ENCODE results near the gene VWA2. TPM values are rescaled to one million over a fixed set of nuclear protein-coding genes. Genes with fewer than 3 reads are reported as not detected.

VWA2 gene
- total and polyA plus RNA-seq, 12 donors = 0.01 to 0.09 TPM; not detected in 10

DNA sequence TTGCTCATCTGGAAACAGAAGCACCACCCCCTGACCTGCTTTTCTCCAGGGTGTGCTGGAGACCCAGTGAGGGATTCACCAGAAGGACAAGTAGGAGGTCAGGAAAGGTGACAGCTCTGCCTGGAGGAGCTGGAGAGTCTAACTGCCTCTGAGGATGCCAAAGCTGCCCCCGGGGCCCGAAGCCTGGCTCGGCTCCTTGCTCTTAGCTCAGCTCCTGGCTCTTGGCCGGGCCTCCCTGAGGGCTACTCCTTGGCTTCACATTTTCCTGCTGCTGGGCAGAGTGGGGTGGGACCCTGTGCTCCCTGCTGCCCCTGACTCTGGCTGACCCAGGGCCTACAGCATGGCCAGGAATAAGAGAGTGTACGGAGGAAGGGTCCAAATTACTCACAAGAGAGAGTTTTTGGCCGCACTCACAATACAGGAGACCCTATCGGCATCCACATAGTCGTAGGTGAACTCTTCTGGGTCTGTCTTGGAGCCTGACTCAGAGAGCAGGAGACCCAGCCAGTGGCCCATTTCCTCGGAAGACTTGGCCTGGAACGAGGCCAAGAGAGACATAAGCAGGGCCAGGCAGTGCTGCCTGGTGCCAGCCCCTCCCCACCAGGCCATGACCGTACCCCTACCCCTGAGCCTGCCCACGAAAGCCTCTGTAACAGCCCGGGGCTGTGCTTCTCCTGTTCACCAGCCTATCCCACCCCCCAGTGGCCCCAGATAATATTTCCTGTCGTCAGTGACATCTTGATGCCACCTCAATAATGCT, 63.1 kb downstream of the VWA2 start:
- Histone ChIP-seq H3K4me3 (no peak overlapping the region), H3K27ac (peak overlapping the region in 1 of 10 donors; percentile 44), H3K36me3 (peaks cover 0 to 42% (median 0%) of the 10 kb centered on the region in 9 donors), H3K9me3 (no peaks in the 10 kb centered on the region), H3K27me3 (no peaks in the 10 kb centered on the region), H3K4me1 (peaks cover 5 to 26% (median 17%) of the 10 kb centered on the region in 9 donors)
- peak in 1 of 2 donors; percentile 34 for DNase-seq
- TF ChIP-seq, protein P1, sequence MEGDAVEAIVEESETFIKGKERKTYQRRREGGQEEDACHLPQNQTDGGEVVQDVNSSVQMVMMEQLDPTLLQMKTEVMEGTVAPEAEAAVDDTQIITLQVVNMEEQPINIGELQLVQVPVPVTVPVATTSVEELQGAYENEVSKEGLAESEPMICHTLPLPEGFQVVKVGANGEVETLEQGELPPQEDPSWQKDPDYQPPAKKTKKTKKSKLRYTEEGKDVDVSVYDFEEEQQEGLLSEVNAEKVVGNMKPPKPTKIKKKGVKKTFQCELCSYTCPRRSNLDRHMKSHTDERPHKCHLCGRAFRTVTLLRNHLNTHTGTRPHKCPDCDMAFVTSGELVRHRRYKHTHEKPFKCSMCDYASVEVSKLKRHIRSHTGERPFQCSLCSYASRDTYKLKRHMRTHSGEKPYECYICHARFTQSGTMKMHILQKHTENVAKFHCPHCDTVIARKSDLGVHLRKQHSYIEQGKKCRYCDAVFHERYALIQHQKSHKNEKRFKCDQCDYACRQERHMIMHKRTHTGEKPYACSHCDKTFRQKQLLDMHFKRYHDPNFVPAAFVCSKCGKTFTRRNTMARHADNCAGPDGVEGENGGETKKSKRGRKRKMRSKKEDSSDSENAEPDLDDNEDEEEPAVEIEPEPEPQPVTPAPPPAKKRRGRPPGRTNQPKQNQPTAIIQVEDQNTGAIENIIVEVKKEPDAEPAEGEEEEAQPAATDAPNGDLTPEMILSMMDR (IDR thresholded peaks at IDR 0.05) = no peak
- peak in 1 of 8 donors; percentile 31 for ATAC-seq
- intact Hi-C loops (cut with DNase I) = loop anchor here in 9 of 10 donors (5.0 to 10.0 kb wide), 10 partner anchors 100 to 523 kb away; partner anchors contain the start of genes AFAP1L2 (in 2 of the 9) and FHIP2A (in 1 of the 9)
- 51 to 58% methylated on average over 14 of the region's 14 CpGs for WGBS, 2 donors

GRCh38 chr10:114303556-114303955, 64.5 kb downstream of the VWA2 start:
- H3K27me3 ChIP-seq = no peaks in the 10 kb centered on the region
- H3K4me3 ChIP-seq = no peak overlapping the region
- no peak for DNase-seq
- ATAC-seq = peak in 4 of 8 donors; percentile 1 to 6 (median 2)
- peak overlapping the region in 5 of 10 donors; percentile 31 to 65 (median 48) for H3K27ac ChIP-seq
- intact Hi-C loops (cut with DNase I) = loop anchor here in 9 of 10 donors (5.0 to 10.0 kb wide), 10 partner anchors 99 to 521 kb away; partner anchors contain the start of genes AFAP1L2 (in 2 of the 9) and FHIP2A (in 1 of the 9)
- WGBS, 2 donors = 67 to 69% methylated on average over 10 of the region's 10 CpGs
- peaks cover 0 to 29% (median 0%) of the 10 kb centered on the region in 9 donors for H3K36me3 ChIP-seq
- TF ChIP-seq, protein P1 (IDR thresholded peaks at IDR 0.05) = no peak
- no peaks in the 10 kb centered on the region for H3K9me3 ChIP-seq
- peaks cover 6 to 40% (median 23%) of the 10 kb centered on the region in 9 donors for H3K4me1 ChIP-seq

GRCh38 chr10:114304017-114304570, 65.0 kb downstream of the VWA2 start:
- peaks cover 7 to 46% (median 28%) of the 10 kb centered on the region in 9 donors for H3K4me1 ChIP-seq
- intact Hi-C loops (cut with DNase I) = loop anchor here (2.0 to 10.0 kb wide), 11 partner anchors 98 to 521 kb away; partner anchors contain the start of genes AFAP1L2 (in 2 of the 10) and FHIP2A (in 1 of the 10)

More at GRCh38 chr10:114304017-114304570, 65.0 kb downstream of the VWA2 start:
- H3K4me3 ChIP-seq = peak overlapping the region in 9 of 10 donors; percentile 26 to 51 (median 44)
- H3K27ac ChIP-seq = peak overlapping the region in 8 of 10 donors; percentile 14 to 65 (median 44)
- DNase-seq (peak; percentile 73 to 90), ATAC-seq (peak; percentile 80 to 91 (median 87))
- no peaks in the 10 kb centered on the region for H3K9me3 ChIP-seq
- no peaks in the 10 kb centered on the region for H3K27me3 ChIP-seq
- TF ChIP-seq, protein P1 (IDR thresholded peaks at IDR 0.05) = peak; percentile 72 to 86 (median 78)
- peaks cover 0 to 23% (median 0%) of the 10 kb centered on the region in 9 donors for H3K36me3 ChIP-seq
- 2% methylated on average over 14 of the region's 14 CpGs for WGBS, 2 donors
